ENCODE data around the gene TOMM34.

DNA sequence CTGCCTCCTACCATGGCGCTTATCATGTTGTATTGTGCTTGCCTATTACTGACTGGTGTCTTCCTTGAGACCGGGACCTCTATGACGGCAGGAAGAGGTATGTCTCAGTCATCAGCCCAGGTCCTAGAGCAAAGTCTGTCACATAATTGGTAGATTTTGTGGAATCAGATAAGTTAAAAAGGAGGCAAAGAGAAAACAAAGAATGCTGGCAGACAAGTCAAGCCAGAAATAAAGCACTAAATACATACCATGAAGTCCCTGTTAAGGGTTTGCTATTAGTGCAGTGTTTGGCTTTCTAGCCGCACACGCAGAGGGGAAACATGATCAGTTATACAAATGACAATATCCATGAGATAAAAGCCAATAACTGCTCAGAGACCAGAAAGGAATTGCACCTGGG is 6.0 kb downstream of the TOMM34 start:
- TF ChIP-seq POLR2A (IDR thresholded peaks at IDR 0.05), result no peak
- TF ChIP-seq, protein P1, sequence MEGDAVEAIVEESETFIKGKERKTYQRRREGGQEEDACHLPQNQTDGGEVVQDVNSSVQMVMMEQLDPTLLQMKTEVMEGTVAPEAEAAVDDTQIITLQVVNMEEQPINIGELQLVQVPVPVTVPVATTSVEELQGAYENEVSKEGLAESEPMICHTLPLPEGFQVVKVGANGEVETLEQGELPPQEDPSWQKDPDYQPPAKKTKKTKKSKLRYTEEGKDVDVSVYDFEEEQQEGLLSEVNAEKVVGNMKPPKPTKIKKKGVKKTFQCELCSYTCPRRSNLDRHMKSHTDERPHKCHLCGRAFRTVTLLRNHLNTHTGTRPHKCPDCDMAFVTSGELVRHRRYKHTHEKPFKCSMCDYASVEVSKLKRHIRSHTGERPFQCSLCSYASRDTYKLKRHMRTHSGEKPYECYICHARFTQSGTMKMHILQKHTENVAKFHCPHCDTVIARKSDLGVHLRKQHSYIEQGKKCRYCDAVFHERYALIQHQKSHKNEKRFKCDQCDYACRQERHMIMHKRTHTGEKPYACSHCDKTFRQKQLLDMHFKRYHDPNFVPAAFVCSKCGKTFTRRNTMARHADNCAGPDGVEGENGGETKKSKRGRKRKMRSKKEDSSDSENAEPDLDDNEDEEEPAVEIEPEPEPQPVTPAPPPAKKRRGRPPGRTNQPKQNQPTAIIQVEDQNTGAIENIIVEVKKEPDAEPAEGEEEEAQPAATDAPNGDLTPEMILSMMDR (IDR thresholded peaks at IDR 0.05), result no peak
